GM20431 (cell line): ENCODE results near the gene TOX4.
"Not testable (repeated sequence)": the region's sequence is repeated elsewhere in the genome, so short reads cannot be mapped to it uniquely, and the experiment has no call there.

ENCODE experiments used
- in situ Hi-C: fragments of 300-500 bp; cut with MseI, MboI; formaldehyde crosslinking; loops from one replicate; pipeline ENCODE4 v1.15.0; 2020; ENCODE audit warnings: low sequenced_read_pairs; ENCODE audit not compliant: unreplicated experiment

TOX4 gene

GRCh38 chr14:21476925-21477681 is at the start of gene TOX4, which contains the start of gene RAB2B:
Gene TOX4, plus strand, starts transcription at chr14:21477195. Its CDS starts 84 bp downstream, at chr14:21477279.
Gene RAB2B, minus strand, starts transcription at chr14:21476959. Its CDS starts 87 bp downstream, at chr14:21476872.
- in situ Hi-C loops: no loop called here

GRCh38 chr14:21428930-21429329 is 48.1 kb upstream of the TOX4 start:
- in situ Hi-C loops: no loop called here

- in situ Hi-C loops: no loop called here
Observed at GRCh38 chr14:21431126-21431525, 45.9 kb upstream of the TOX4 start.

GRCh38 chr14:21436567-21437062 is 40.4 kb upstream of the TOX4 start:
- in situ Hi-C loops: no loop called here

GRCh38 chr14:21437063-21437901 is 39.7 kb upstream of the TOX4 start:
- in situ Hi-C loops: no loop called here

DNA sequence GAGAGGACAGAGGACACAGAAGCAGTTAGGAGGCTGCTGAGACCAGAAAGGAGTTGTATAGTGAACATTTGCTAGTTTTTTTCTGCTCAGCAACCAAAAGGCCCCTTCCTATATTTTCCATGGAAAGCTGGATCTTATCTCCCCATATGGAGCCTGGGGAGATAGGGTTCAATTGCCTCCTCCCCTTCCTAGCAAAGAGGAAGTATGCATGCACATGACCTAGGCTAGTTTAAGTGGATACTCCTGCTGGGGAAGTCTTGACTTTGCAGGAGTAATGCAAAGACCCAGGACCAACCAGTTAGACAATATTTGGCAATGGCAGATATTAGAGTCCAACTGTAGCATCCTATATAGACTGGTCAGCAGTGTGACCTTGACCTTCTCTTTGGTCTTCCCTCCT is 36.1 kb upstream of the TOX4 start:
- in situ Hi-C loops: no loop called here

GRCh38 chr14:21442657-21443056 is 34.3 kb upstream of the TOX4 start:
- in situ Hi-C loops: not testable (repeated sequence)

- in situ Hi-C loops: no loop called here
Observed at GRCh38 chr14:21449899-21450216, 27.1 kb upstream of the TOX4 start.

DNA sequence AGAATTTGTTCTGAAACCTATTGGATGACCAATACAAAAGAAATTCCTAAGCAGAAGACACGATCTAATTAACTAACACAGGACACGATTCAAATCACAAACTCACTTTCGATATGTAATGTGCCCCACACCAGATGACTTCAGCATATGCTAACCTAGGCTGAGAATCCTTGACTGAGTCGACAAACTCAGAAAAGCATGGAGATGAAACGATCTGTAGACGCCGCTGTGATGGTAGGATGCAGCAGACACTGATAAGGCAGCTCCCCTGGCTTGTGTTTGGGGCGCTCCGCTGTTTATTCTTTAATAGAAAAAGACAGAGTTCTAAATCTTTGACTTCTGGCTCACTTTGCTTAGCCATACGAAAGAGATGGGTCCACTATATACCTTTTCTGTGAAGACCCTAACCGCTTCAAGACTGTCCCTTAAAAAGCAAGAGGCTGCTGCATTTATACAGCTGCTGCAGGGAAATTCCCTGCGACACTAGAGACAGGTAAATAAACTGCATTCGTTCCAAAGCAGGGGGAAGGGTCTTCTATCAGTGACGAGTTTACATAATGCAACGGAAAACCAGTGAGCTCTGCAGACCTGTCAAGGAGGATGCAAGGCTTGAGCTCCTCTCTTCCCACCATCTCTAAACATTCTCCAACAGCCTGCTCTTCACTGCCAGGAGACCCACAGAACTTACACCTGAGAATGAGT is 22.0 kb upstream of the TOX4 start:
- in situ Hi-C loops: no loop called here

GRCh38 chr14:21455592-21455911 is 21.4 kb upstream of the TOX4 start:
- in situ Hi-C loops: no loop called here

- in situ Hi-C loops: no loop called here
Observed at GRCh38 chr14:21455912-21456667, 20.9 kb upstream of the TOX4 start, which contains the start of gene CHD8. Gene CHD8, minus strand, starts transcription at chr14:21456123. Its CDS starts 24,480 bp downstream, at chr14:21431643.

DNA sequence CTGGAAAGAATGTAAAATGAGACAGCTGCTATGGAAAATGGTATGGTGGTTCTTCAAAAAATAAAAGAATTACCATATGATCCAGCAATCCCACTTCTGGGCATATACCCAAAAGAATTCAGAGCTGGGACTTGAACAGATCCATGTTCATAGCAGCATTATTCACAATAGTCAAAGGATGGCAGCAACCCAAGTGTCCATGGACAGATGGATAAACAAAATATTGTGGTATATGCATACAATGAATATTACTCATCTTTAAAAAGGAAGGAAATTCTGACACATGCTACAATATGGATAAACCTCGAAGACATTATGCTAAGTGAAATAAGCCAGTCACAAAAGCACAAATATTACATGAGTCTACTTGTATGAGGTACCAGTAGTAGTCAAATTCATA is 9.4 kb upstream of the TOX4 start:
- in situ Hi-C loops: no loop called here

DNA sequence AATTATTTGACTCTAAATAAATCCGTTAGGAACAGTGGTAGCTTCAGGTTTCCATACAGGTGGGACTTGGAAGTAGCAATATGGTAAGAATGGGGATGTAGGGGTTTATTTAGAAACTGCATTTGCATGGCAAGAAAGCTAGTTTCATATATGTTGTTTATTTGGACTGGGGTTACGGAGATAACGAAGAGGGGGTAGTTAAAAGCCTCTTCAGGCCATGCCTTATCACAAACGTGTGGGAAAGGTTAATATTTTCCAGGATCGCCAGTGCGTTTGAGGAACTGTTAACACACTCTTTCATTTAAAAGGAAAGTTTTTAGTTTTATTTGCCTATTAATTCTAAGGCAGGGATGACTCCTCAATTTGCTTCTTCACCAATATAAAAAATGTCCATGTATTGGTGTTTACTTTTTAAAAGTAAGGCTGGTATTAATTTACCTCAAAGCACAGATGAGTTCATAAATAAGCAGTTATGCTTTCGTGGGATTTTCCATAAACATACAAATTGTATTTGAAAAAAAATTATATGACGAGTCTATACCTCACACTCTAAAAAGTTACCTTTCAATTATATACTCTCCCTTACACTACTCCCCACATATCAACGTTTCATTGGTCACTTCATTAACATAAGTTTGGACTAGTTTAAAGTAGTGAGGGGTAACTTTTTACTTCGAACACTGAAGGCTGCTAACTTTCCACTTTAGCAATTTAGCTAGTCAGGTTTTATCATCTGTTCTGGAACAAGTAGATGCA is 1.1 kb upstream of the TOX4 start:
- in situ Hi-C loops: no loop called here

- in situ Hi-C loops: no loop called here
Observed at GRCh38 chr14:21476523-21476924, 471 bp upstream of the TOX4 start.

GRCh38 chr14:21486640-21487087 is 9.7 kb downstream of the TOX4 start:
- in situ Hi-C loops: no loop called here

GRCh38 chr14:21494902-21495762 is 18.1 kb downstream of the TOX4 start:
- in situ Hi-C loops: no loop called here

GRCh38 chr14:21496453-21496852 is 19.5 kb downstream of the TOX4 start:
- in situ Hi-C loops: no loop called here
